ENCODE data around the gene DUSP3. TPM values are rescaled to one million over a fixed set of nuclear protein-coding genes. Genes with fewer than 3 reads are reported as not detected.

The DUSP3 gene
- total and polyA plus RNA-seq, 11 donors: 208 to 363 (median 267) TPM

- Histone ChIP-seq H3K9me3 (no peaks in the 10 kb centered on the region), H3K4me1 (peaks cover 0 to 78% (median 14%) of the 10 kb centered on the region in 12 donors), H3K36me3 (peaks cover 0 to 77% (median 50%) of the 10 kb centered on the region in 9 donors), H3K4me3 (no peak overlapping the region), H3K27ac (peak overlapping the region in 7 of 12 donors; percentile 56 to 93 (median 82)), H3K27me3 (no peaks in the 10 kb centered on the region)
- WGBS, 4 donors: 92 to 96% (median 95%) methylated on average over 5 to 12 of the region's 12 CpGs
- intact Hi-C loops (cut with DNase I): loop anchor here in 2 of 10 donors (5.0 to 10.0 kb wide), 2 partner anchors 43 to 59 kb away; partner anchors contain the start of gene CFAP97D1 (in 1 of the 2)
- DNase-seq: peak in 1 of 5 donors; percentile 22
- TF ChIP-seq, protein P1, sequence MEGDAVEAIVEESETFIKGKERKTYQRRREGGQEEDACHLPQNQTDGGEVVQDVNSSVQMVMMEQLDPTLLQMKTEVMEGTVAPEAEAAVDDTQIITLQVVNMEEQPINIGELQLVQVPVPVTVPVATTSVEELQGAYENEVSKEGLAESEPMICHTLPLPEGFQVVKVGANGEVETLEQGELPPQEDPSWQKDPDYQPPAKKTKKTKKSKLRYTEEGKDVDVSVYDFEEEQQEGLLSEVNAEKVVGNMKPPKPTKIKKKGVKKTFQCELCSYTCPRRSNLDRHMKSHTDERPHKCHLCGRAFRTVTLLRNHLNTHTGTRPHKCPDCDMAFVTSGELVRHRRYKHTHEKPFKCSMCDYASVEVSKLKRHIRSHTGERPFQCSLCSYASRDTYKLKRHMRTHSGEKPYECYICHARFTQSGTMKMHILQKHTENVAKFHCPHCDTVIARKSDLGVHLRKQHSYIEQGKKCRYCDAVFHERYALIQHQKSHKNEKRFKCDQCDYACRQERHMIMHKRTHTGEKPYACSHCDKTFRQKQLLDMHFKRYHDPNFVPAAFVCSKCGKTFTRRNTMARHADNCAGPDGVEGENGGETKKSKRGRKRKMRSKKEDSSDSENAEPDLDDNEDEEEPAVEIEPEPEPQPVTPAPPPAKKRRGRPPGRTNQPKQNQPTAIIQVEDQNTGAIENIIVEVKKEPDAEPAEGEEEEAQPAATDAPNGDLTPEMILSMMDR (IDR thresholded peaks at IDR 0.05): no peak
- no peak for TF ChIP-seq POLR2A (IDR thresholded peaks at IDR 0.05)
- ATAC-seq: no peak
These were observed 46.8 kb upstream of the DUSP3 start for GRCh38 chr17:43825567-43825966.

DNA sequence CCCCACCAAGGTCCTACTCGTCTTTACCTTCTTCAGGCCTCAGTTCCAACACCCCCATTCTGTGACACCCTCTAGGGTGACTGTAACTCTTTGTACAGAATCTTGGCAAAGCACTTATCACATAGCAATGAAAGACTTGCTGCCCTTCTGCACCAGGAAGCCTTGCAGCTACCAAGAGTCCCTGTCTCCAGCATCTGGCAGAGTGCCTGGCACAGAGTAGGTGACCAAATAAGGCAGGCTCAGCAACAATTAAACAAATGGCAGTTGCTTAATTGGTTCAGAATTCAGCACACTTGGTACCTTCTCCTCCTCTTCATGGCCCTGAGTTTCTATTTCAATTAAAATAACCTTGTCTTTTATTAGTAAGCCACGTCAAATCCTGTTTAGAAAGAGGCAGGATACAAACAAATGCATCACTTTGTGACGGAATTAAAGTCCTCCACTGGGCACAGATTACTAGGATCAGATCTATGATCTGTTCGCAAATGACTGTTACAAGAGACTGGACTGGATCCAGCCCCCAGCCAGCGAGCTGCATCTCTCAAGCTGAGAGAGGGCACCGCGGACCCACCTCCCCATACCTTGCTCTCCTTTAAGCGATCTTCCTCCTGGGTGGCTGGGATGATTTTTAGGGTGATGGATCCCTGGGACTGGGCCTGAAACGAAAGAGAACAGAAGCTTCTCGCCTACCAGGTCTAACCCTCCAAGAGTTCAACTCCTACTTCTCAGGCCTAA, 44.7 kb upstream of the DUSP3 start:
- Histone ChIP-seq H3K4me1 (peaks cover 0 to 58% (median 12%) of the 10 kb centered on the region in 12 donors), H3K9me3 (no peaks in the 10 kb centered on the region), H3K27ac (peak overlapping the region; percentile 47 to 93 (median 78)), H3K27me3 (no peaks in the 10 kb centered on the region), H3K36me3 (peaks cover 0 to 76% (median 47%) of the 10 kb centered on the region in 9 donors), H3K4me3 (no peak overlapping the region)
- TF ChIP-seq, protein P1 (IDR thresholded peaks at IDR 0.05): no peak
- no peak for TF ChIP-seq POLR2A (IDR thresholded peaks at IDR 0.05)
- WGBS, 4 donors: 66 to 75% (median 71%) methylated on average over 10 of the region's 10 CpGs
- ATAC-seq (peak; percentile 79 to 84 (median 83)), DNase-seq (peak; percentile 70 to 91 (median 79))
- intact Hi-C loops (cut with DNase I): loop anchor here in 1 of 10 donors (10.0 kb wide), 1 partner anchor 61 kb away; no protein-coding TSS in a partner anchor

GRCh38 chr17:43822570-43823190, 43.9 kb upstream of the DUSP3 start:
- peaks cover 0 to 73% (median 50%) of the 10 kb centered on the region in 9 donors for H3K36me3 ChIP-seq
- ATAC-seq: peak; percentile 3 to 16 (median 4)
- 61 to 84% (median 71%) methylated on average over 5 of the region's 5 CpGs for WGBS, 4 donors
- intact Hi-C loops (cut with DNase I): loop anchor here in 1 of 10 donors (10.0 kb wide), 1 partner anchor 62 kb away; no protein-coding TSS in a partner anchor
- peaks cover 0 to 58% (median 8%) of the 10 kb centered on the region in 12 donors for H3K4me1 ChIP-seq
- peak in 1 of 5 donors; percentile 45 for DNase-seq
- no peaks in the 10 kb centered on the region for H3K9me3 ChIP-seq
- TF ChIP-seq POLR2A (IDR thresholded peaks at IDR 0.05): no peak
- TF ChIP-seq, protein P1 (IDR thresholded peaks at IDR 0.05): no peak
- no peak overlapping the region for H3K4me3 ChIP-seq
- H3K27ac ChIP-seq: peak overlapping the region; percentile 6 to 93 (median 78)
- no peaks in the 10 kb centered on the region for H3K27me3 ChIP-seq

DNA sequence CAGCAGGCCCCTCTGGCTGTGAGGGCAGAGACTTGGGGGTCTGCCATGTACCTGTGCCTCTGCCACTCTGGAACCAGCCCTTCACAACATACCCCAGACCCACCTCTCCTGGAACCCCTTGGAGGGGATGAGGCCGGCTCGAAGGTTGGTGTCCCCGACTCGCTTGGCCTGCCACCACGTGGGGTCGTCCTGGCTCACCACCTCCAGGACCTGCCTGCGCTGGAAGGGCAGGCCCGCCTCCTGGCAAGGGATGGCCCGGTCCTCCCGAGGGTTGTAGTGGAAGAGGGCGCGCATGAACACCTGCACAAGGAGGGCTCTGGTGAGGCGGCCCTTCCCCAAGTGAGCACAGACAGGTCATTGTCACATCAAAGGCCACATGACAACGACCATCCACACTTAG, 42.0 kb upstream of the DUSP3 start:
- Histone ChIP-seq H3K9me3 (no peaks in the 10 kb centered on the region), H3K27ac (peak overlapping the region in 4 of 12 donors; percentile 9 to 86 (median 78)), H3K4me1 (peaks cover 0 to 56% (median 11%) of the 10 kb centered on the region in 12 donors), H3K4me3 (no peak overlapping the region), H3K27me3 (no peaks in the 10 kb centered on the region), H3K36me3 (peaks cover 0 to 71% (median 48%) of the 10 kb centered on the region in 9 donors)
- ATAC-seq (no peak), DNase-seq (no peak)
- WGBS, 4 donors: 86 to 91% (median 89%) methylated on average over 12 to 14 of the region's 14 CpGs
- no peak for TF ChIP-seq POLR2A (IDR thresholded peaks at IDR 0.05)
- TF ChIP-seq, protein P1 (IDR thresholded peaks at IDR 0.05): no peak
- intact Hi-C loops (cut with DNase I): loop anchor here in 1 of 10 donors (10.0 kb wide), 1 partner anchor 64 kb away; no protein-coding TSS in a partner anchor

All from heart left ventricle (tissue), 16 donors.